ENCODE results near the gene LRRC55.

- TF ChIP-seq CTCF (IDR thresholded peaks at IDR 0.05) = no peak
- no peak for TF ChIP-seq POLR2A (IDR thresholded peaks at IDR 0.05)
- no peak for TF ChIP-seq POLR2AphosphoS5 (IDR thresholded peaks at IDR 0.05)
These were observed 48.3 kb upstream of the LRRC55 start for GRCh38 chr11:57133366-57134038.
